GM10266 (cell line): ENCODE results near the gene ART5.
"Not testable (repeated sequence)": the region's sequence is repeated elsewhere in the genome, so short reads cannot be mapped to it uniquely, and the experiment has no call there.

Experiments
- DNase-seq: peaks from one replicate; pipeline ENCODE4 v3.0.0; 2012; ENCODE audit errors: extremely low spot score
- CTCF ChIP-seq: IDR thresholded peaks from 2 replicates; pipeline ENCODE4 v1.5.1; 2012; ENCODE audit warnings: mild to moderate bottlenecking, low read depth; ENCODE audit not compliant: control insufficient read depth, insufficient read depth; ENCODE audit errors: missing control alignments

The ART5 gene

GRCh38 chr11:3655547-3655946 lies 13.8 kb upstream of the ART5 start:
- no peak for TF ChIP-seq CTCF
- no peak for DNase-seq

- not testable (repeated sequence) for DNase-seq
These were observed 10.7 kb upstream of the ART5 start for GRCh38 chr11:3652514-3652913.

- not testable (repeated sequence) for DNase-seq
These were observed 7.6 kb upstream of the ART5 start for GRCh38 chr11:3649374-3649773.

- DNase-seq, result not testable (repeated sequence)
These were observed 7.1 kb upstream of the ART5 start for GRCh38 chr11:3648843-3649242.

GRCh38 chr11:3645552-3645951 lies 3.8 kb upstream of the ART5 start:
- no peak for TF ChIP-seq CTCF
- DNase-seq, result no peak

- no peak for TF ChIP-seq CTCF
- DNase-seq, result no peak
These were observed 3.0 kb upstream of the ART5 start, which contains the start of gene ART1 for GRCh38 chr11:3644817-3645235. ART1 (plus strand) TSS chr11:3645128; CDS start chr11:3659214, 14,086 bp downstream.

GRCh38 chr11:3643102-3643546 lies 1.3 kb upstream of the ART5 start:
- DNase-seq, result not testable (repeated sequence)

GRCh38 chr11:3642071-3642951 lies 519 bp upstream of the ART5 start:
- peak; percentile 88 for DNase-seq
- no peak for TF ChIP-seq CTCF

- TF ChIP-seq CTCF, result no peak
- no peak for DNase-seq
These were observed 601 bp downstream of the ART5 start for GRCh38 chr11:3641191-3641590.

- DNase-seq, result no peak
- no peak for TF ChIP-seq CTCF
These were observed 2.0 kb downstream of the ART5 start for GRCh38 chr11:3639841-3640240.
